Activated B cell treated with CpG ODN at 0.5 μM for 24 hours (primary cell): ENCODE measurements around the gene CALN1. TPM values are rescaled to one million over a fixed set of nuclear protein-coding genes. Genes with fewer than 3 reads are reported as not detected.

Experiments
- ATAC-seq: fragments of 200-7000 bp; cut with Tn5 transposase; one replicate; pipeline ENCODE4 v1.10.0; 2021; ENCODE audit warnings: low read depth, mild to moderate bottlenecking, moderate library complexity
- CTCF ChIA-PET: fragments of 350-600 bp; sonication (Branson Sonifier 250); formaldehyde crosslinking; loops from one replicate; lab custom pipeline; 2021; ENCODE audit warnings: antibody characterized with exemption; lab: Charles Lee
- POLR2A ChIA-PET: fragments of 350-600 bp; sonication (Branson Sonifier 250); formaldehyde crosslinking; loops from one replicate; lab custom pipeline; 2021; ENCODE audit warnings: antibody characterized with exemption; lab: Charles Lee
- DNase-seq: peaks from one replicate; pipeline ENCODE4 v3.0.0; 2022
- H3K27ac Mint-ChIP-seq: one replicate; pipeline ENCODE4 v1.8.0; 2020; ENCODE audit warnings: mixed read lengths
- H3K27me3 Mint-ChIP-seq: one replicate; pipeline ENCODE4 v1.8.0; 2021; ENCODE audit warnings: mixed read lengths
- H3K36me3 Mint-ChIP-seq: one replicate; pipeline ENCODE4 v1.8.0; 2021; ENCODE audit warnings: low read depth, mixed read lengths
- H3K4me1 Mint-ChIP-seq: one replicate; pipeline ENCODE4 v1.8.0; 2021; ENCODE audit warnings: mixed read lengths
- H3K4me3 Mint-ChIP-seq: one replicate; pipeline ENCODE4 v1.8.0; 2020; ENCODE audit warnings: mild to moderate bottlenecking, mixed read lengths
- H3K9me3 Mint-ChIP-seq: one replicate; pipeline ENCODE4 v1.8.0; 2020; ENCODE audit warnings: mixed read lengths
- intact Hi-C: fragments of 100-400 bp; cut with micrococcal nuclease; formaldehyde crosslinking; loops from one replicate; pipeline ENCODE4 v1.15.1; 2024
- total RNA-seq: library from RNA; stranded (reverse); gene quantifications from 2 replicates; pipeline ENCODE4 v1.2.3, GENCODE V29; 2022
- TF ChIP-seq, protein P1 (sequence below): fragments of 200-600 bp; IDR thresholded peaks from one replicate; pipeline ENCODE4 v1.8.0; 2022; ENCODE audit warnings: antibody characterized with exemption, mild to moderate bottlenecking

Gene CALN1
- total RNA-seq, 1 donor from 2014 or later = not detected

DNA sequence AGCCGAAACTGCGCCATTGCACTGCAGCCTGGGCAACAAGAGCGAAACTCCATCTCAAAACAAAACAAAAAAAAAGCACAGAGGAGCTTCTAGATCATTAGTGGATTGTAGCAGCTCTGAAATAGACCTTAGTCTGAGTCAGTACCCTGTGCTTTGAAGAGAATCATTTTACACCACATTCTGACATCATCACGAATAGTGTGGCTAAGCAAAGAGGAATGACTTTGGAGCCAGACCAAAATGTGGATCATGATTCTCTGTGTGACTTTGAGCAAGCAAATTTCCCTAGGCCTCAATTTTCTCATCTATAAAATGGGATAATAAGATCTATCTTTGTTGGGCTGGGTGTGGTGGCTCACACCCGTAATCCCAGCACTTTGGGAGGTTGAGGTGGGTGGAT, 618.9 kb downstream of the CALN1 start:
- no peak overlapping the region for H3K27ac Mint-ChIP-seq

DNA sequence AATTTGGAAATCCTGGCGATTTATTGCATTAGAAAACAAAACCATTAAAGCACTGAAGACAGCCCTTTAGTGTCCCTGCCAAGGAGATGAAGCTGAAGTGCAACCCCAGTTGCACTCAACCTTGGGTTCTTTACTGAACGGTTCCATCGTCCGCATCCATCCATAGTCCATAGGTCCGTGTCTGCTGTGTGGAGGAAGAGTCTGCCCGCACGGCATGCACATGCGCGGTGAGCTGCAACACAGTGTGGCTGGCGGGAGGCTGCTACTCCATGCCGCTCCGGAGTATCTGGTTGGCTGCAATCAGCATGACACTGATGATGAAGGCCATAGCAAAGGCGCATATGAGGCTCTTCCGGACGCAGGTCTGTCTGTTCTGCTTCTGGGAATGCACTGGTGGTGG, 624.6 kb downstream of the CALN1 start:
- TF ChIP-seq, protein P1, sequence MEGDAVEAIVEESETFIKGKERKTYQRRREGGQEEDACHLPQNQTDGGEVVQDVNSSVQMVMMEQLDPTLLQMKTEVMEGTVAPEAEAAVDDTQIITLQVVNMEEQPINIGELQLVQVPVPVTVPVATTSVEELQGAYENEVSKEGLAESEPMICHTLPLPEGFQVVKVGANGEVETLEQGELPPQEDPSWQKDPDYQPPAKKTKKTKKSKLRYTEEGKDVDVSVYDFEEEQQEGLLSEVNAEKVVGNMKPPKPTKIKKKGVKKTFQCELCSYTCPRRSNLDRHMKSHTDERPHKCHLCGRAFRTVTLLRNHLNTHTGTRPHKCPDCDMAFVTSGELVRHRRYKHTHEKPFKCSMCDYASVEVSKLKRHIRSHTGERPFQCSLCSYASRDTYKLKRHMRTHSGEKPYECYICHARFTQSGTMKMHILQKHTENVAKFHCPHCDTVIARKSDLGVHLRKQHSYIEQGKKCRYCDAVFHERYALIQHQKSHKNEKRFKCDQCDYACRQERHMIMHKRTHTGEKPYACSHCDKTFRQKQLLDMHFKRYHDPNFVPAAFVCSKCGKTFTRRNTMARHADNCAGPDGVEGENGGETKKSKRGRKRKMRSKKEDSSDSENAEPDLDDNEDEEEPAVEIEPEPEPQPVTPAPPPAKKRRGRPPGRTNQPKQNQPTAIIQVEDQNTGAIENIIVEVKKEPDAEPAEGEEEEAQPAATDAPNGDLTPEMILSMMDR = no peak
- H3K36me3 Mint-ChIP-seq = no peaks in the 10 kb centered on the region
- POLR2A ChIA-PET = no interaction called here

More for the DNA sequence above, 618.9 kb downstream of the CALN1 start:
- POLR2A ChIA-PET = no interaction called here
- intact Hi-C loops = no loop called here
- DNase-seq (no peak), ATAC-seq (no peak)
- CTCF ChIA-PET = no interaction called here
- Mint-ChIP-seq H3K36me3 (no peaks in the 10 kb centered on the region), H3K27me3 (no peaks in the 10 kb centered on the region), H3K4me3 (no peak overlapping the region), H3K9me3 (peaks cover 7% of the 10 kb centered on the region), H3K4me1 (no peaks in the 10 kb centered on the region)
- TF ChIP-seq, protein P1 = no peak

DNA sequence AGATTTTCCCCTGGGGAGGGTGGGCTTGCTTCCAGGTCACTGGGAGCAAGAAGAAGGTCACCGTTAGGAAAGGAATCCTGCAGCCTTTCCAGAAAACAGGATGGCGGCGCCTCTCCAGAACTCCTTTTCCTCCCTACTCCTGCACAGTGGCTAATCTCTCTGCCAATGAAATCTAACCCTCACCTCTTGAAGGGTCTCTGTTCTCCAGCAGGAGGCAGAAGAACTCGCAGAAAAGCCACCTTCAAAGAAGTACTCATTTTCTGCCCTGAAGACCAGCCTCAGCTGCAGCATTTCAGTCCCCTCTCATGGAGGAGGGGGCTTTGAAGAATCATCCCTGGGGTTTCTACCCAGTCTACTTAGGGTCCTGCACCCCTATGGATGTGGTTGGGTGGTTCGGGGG, 626.9 kb downstream of the CALN1 start:
- ATAC-seq (no peak), DNase-seq (no peak)
- Mint-ChIP-seq H3K27me3 (no peaks in the 10 kb centered on the region), H3K4me3 (no peak overlapping the region), H3K27ac (no peak overlapping the region), H3K9me3 (peaks cover 16% of the 10 kb centered on the region), H3K36me3 (no peaks in the 10 kb centered on the region), H3K4me1 (no peaks in the 10 kb centered on the region)
- TF ChIP-seq, protein P1 = no peak
- CTCF ChIA-PET = no interaction called here
- intact Hi-C loops = no loop called here
- POLR2A ChIA-PET = no interaction called here

More for the DNA sequence above, 624.6 kb downstream of the CALN1 start:
- CTCF ChIA-PET = no interaction called here
- intact Hi-C loops = no loop called here
- DNase-seq (no peak), ATAC-seq (no peak)
- no peaks in the 10 kb centered on the region for H3K4me1 Mint-ChIP-seq
- no peak overlapping the region for H3K4me3 Mint-ChIP-seq
- H3K9me3 Mint-ChIP-seq = peaks cover 18% of the 10 kb centered on the region
- no peaks in the 10 kb centered on the region for H3K27me3 Mint-ChIP-seq
- no peak overlapping the region for H3K27ac Mint-ChIP-seq

DNA sequence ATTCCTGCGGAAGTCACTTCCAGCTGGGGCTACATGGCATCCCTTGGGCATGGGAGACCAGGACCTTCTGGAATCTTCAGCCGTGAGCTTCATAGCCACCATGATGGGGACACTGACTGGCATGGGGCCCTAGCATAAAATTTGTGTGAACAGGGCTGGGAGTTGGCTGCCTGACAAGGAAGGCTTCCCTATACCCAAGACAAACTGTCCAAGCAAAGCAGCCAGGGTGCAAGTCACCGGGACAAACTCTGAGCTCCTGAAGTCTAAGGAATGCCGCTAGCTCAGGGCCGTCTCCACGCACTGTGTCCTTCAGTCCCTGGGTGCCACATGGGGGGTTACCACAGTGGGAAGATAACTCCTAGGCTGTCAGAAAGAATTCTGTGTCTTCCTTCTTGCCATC, 627.4 kb downstream of the CALN1 start:
- CTCF ChIA-PET = no interaction called here
- ATAC-seq = no peak
- no peaks in the 10 kb centered on the region for H3K27me3 Mint-ChIP-seq

DNA sequence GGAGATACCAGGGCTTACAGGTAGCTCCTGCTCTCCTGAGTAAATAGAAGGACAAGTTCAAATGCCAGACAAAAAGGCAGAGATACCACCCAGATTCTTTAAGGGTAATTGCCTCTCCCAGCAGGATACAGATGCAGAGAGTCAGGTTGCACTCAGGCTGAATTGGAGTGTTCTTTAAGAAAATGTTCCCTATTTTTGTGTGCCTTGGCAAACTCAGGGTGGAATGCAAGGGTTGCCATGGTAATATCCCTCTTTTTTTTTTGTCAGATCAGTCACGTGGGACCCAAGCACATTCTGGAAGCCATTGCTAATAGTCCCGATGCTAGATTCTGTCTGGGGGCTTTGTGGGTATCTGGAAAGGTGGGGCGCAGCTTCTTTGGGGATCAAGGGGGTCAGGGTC, 628.0 kb downstream of the CALN1 start:
- Mint-ChIP-seq H3K4me3 (no peak overlapping the region), H3K9me3 (peaks cover 16% of the 10 kb centered on the region), H3K36me3 (no peaks in the 10 kb centered on the region), H3K4me1 (no peaks in the 10 kb centered on the region), H3K27ac (no peak overlapping the region), H3K27me3 (no peaks in the 10 kb centered on the region)
- TF ChIP-seq, protein P1 = no peak
- no peak for ATAC-seq
- CTCF ChIA-PET = no interaction called here
- intact Hi-C loops = no loop called here
- DNase-seq = no peak
- POLR2A ChIA-PET = no interaction called here

More for the DNA sequence above, 627.4 kb downstream of the CALN1 start:
- Mint-ChIP-seq H3K4me3 (no peak overlapping the region), H3K27ac (no peak overlapping the region), H3K4me1 (no peaks in the 10 kb centered on the region), H3K9me3 (peaks cover 16% of the 10 kb centered on the region), H3K36me3 (no peaks in the 10 kb centered on the region)
- intact Hi-C loops = no loop called here
- DNase-seq = no peak
- POLR2A ChIA-PET = no interaction called here
- TF ChIP-seq, protein P1 = no peak
